GM18868 (cell line): ENCODE results near the gene SRPK2.

ENCODE experiments used
- ATAC-seq: cut with Tn5 transposase; IDR thresholded peaks from one replicate; pipeline ENCODE4 v1.9.1; 2021; ENCODE audit warnings: mild to moderate bottlenecking, moderate library complexity; ENCODE audit not compliant: unreplicated experiment

The SRPK2 gene

GRCh38 chr7:105229641-105230040 lies 159.1 kb downstream of the SRPK2 start:
- no peak for ATAC-seq

GRCh38 chr7:105228555-105228954 lies 160.2 kb downstream of the SRPK2 start:
- no peak for ATAC-seq

- ATAC-seq = no peak
These were observed 161.3 kb downstream of the SRPK2 start for GRCh38 chr7:105227391-105227790.

GRCh38 chr7:105224884-105225651 lies 163.7 kb downstream of the SRPK2 start:
- ATAC-seq = peak; percentile 92

- ATAC-seq = no peak
These were observed 165.8 kb downstream of the SRPK2 start for GRCh38 chr7:105222953-105223352.

GRCh38 chr7:105219771-105220160 lies 169.0 kb downstream of the SRPK2 start:
- ATAC-seq = no peak

GRCh38 chr7:105218939-105219770 lies 169.6 kb downstream of the SRPK2 start:
- ATAC-seq = no peak

GRCh38 chr7:105218215-105218614 lies 170.5 kb downstream of the SRPK2 start:
- no peak for ATAC-seq

GRCh38 chr7:105216786-105217185 lies 171.9 kb downstream of the SRPK2 start:
- no peak for ATAC-seq

GRCh38 chr7:105215821-105216220 lies 172.9 kb downstream of the SRPK2 start:
- ATAC-seq = no peak

- no peak for ATAC-seq
These were observed 173.5 kb downstream of the SRPK2 start for GRCh38 chr7:105215182-105215581.

GRCh38 chr7:105213611-105214010 lies 175.1 kb downstream of the SRPK2 start:
- no peak for ATAC-seq

GRCh38 chr7:105212212-105212611 lies 176.5 kb downstream of the SRPK2 start:
- ATAC-seq = no peak

GRCh38 chr7:105210721-105211205 lies 178.0 kb downstream of the SRPK2 start:
- peak; percentile 86 for ATAC-seq

GRCh38 chr7:105209870-105210269 lies 178.9 kb downstream of the SRPK2 start:
- ATAC-seq = no peak

- ATAC-seq = no peak
These were observed 179.3 kb downstream of the SRPK2 start for GRCh38 chr7:105209433-105209832.

GRCh38 chr7:105206985-105207384 lies 181.7 kb downstream of the SRPK2 start:
- peak; percentile 35 for ATAC-seq

GRCh38 chr7:105205592-105206237 lies 183.0 kb downstream of the SRPK2 start:
- no peak for ATAC-seq

- no peak for ATAC-seq
These were observed 183.8 kb downstream of the SRPK2 start for GRCh38 chr7:105204953-105205352.

GRCh38 chr7:105204520-105204919 lies 184.2 kb downstream of the SRPK2 start:
- no peak for ATAC-seq

- no peak for ATAC-seq
These were observed 186.1 kb downstream of the SRPK2 start for GRCh38 chr7:105202616-105203015.
